Glutamatergic neuron (in vitro differentiated cells): ENCODE measurements around the gene FOXA2. TPM values are rescaled to one million over a fixed set of nuclear protein-coding genes. Genes with fewer than 3 reads are reported as not detected.

ENCODE experiments used
- DNase-seq: peaks from one replicate; pipeline ENCODE4 v3.0.0; 2022
- H3K27ac Mint-ChIP-seq: one replicate; pipeline ENCODE4 v1.8.0; 2020; ENCODE audit warnings: mild to moderate bottlenecking, mixed read lengths, inconsistent platforms; ENCODE audit not compliant: unreplicated experiment
- H3K27me3 Mint-ChIP-seq: one replicate; pipeline ENCODE4 v1.8.0; 2020; ENCODE audit warnings: mild to moderate bottlenecking, moderate library complexity, mixed read lengths, inconsistent platforms; ENCODE audit not compliant: unreplicated experiment
- H3K36me3 Mint-ChIP-seq: one replicate; pipeline ENCODE4 v1.8.0; 2020; ENCODE audit warnings: mild to moderate bottlenecking, mixed read lengths, inconsistent platforms; ENCODE audit not compliant: unreplicated experiment
- H3K4me1 Mint-ChIP-seq: one replicate; pipeline ENCODE4 v1.8.0; 2020; ENCODE audit warnings: mild to moderate bottlenecking, low read depth, mixed read lengths, inconsistent platforms; ENCODE audit not compliant: unreplicated experiment
- H3K4me3 Mint-ChIP-seq: one replicate; pipeline ENCODE4 v1.8.0; 2020; ENCODE audit warnings: mild to moderate bottlenecking, mixed read lengths, inconsistent platforms; ENCODE audit not compliant: unreplicated experiment
- H3K9me3 Mint-ChIP-seq: one replicate; pipeline ENCODE4 v1.8.0; 2020; ENCODE audit warnings: mild to moderate bottlenecking, moderate library complexity, mixed read lengths, inconsistent platforms; ENCODE audit not compliant: unreplicated experiment
- total RNA-seq: library from RNA; stranded (reverse); fragmentation: NEBNext Ultra II Directional; extraction: Animal tissue kit (Norgen Biotek cat#: 25700); gene quantifications from one replicate; pipeline ENCODE4 v1.2.1, GENCODE V29; 2021; ENCODE audit not compliant: unreplicated experiment
- TF ChIP-seq, protein P1 (sequence below): fragments of 200-600 bp; sonication (generic); IDR thresholded peaks from one replicate; pipeline ENCODE4 v1.5.0; 2021; ENCODE audit not compliant: partially characterized antibody, unreplicated experiment

Gene FOXA2
- total RNA-seq, 1 donor from 2014 or later = not detected

DNA sequence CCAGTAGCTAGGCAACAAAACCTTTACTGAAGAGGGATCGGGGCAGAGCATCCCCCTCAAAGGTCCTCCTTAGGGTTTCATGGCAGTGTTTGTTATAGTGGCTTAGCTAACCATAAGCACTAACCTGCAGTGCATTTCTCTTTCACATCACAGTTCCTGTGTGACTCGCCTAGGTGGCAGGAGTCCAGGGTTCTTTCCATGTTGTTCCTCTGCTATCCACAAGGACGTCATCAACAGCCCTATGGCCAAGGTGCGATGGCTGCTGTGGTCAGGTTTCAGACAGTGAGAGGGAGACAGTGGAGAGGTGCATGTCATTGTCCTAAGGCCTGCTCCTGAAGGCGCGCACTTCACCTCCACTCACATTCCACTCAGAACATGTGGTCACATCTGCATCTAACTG lies 38.8 kb upstream of the FOXA2 start:
- Mint-ChIP-seq H3K4me1 (no peaks in the 10 kb centered on the region), H3K27me3 (no peaks in the 10 kb centered on the region), H3K4me3 (no peak overlapping the region), H3K27ac (no peak overlapping the region), H3K9me3 (no peaks in the 10 kb centered on the region), H3K36me3 (no peaks in the 10 kb centered on the region)
- DNase-seq = no peak
- TF ChIP-seq, protein P1, sequence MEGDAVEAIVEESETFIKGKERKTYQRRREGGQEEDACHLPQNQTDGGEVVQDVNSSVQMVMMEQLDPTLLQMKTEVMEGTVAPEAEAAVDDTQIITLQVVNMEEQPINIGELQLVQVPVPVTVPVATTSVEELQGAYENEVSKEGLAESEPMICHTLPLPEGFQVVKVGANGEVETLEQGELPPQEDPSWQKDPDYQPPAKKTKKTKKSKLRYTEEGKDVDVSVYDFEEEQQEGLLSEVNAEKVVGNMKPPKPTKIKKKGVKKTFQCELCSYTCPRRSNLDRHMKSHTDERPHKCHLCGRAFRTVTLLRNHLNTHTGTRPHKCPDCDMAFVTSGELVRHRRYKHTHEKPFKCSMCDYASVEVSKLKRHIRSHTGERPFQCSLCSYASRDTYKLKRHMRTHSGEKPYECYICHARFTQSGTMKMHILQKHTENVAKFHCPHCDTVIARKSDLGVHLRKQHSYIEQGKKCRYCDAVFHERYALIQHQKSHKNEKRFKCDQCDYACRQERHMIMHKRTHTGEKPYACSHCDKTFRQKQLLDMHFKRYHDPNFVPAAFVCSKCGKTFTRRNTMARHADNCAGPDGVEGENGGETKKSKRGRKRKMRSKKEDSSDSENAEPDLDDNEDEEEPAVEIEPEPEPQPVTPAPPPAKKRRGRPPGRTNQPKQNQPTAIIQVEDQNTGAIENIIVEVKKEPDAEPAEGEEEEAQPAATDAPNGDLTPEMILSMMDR = no peak

DNA sequence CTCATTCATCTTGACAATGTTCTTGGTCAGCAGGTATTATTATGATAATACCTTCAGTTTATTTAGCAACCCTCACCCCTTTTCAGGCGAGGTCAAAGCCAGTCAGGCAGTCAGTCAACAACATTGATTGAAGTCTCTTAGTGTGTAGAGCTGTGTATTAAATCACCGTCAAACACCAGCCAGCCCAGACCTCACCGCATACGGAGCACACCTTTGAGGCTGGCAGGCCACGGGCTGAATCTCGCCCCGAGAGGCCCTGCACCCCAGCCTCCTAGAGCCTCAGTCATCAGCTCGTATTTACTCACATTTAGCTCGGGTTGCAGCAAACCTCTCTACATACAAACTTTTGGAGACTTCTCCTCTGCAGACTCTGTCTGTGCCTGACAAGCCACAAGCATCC lies 36.0 kb upstream of the FOXA2 start:
- no peak for DNase-seq
- no peaks in the 10 kb centered on the region for H3K36me3 Mint-ChIP-seq
- TF ChIP-seq, protein P1 = no peak
- H3K9me3 Mint-ChIP-seq = no peaks in the 10 kb centered on the region
- no peak overlapping the region for H3K4me3 Mint-ChIP-seq
- no peaks in the 10 kb centered on the region for H3K4me1 Mint-ChIP-seq
- H3K27me3 Mint-ChIP-seq = no peaks in the 10 kb centered on the region
- no peak overlapping the region for H3K27ac Mint-ChIP-seq

DNA sequence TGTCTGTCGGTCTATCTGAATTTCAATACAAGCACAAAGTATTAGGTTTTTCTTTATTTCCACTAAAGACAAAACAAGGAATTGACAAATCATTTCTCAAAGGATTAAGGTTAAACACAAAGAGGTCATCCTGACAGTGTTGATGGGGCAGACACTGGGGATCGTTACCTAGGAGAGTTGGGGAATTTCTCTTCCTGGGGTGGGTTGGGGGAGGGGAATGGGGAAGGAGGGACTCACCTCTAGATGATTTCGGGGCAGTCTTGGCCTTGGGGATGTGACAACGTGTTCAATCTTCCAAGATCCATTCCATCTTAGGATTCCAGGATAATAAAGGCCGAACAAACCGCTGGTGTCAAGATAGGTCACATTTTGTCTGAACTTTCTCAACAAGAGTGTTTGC lies 35.4 kb upstream of the FOXA2 start:
- TF ChIP-seq, protein P1 = no peak
- Mint-ChIP-seq H3K36me3 (no peaks in the 10 kb centered on the region), H3K4me1 (no peaks in the 10 kb centered on the region), H3K27ac (no peak overlapping the region), H3K27me3 (no peaks in the 10 kb centered on the region), H3K9me3 (no peaks in the 10 kb centered on the region), H3K4me3 (no peak overlapping the region)
- no peak for DNase-seq

DNA sequence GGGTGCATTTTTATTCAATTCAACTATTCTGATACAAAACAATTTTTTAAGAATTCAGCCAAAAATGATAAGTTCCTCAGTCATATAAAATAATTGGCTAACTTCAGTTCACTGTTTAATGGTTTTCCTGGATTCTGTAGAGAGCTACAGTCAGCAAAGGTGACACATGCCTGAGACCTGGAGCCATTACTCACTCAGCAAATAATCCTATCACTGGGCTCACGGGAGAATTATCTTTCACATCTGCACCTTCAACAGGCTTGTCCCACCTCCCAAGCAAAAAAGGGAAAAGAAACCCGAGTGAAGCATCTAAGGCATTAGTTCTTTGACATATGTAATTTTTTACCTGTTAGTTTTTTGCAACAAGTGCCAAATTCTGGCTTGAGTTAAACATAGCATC lies 34.9 kb upstream of the FOXA2 start:
- Mint-ChIP-seq H3K27ac (no peak overlapping the region), H3K9me3 (no peaks in the 10 kb centered on the region), H3K36me3 (no peaks in the 10 kb centered on the region), H3K4me3 (no peak overlapping the region), H3K27me3 (no peaks in the 10 kb centered on the region), H3K4me1 (no peaks in the 10 kb centered on the region)
- no peak for DNase-seq
- TF ChIP-seq, protein P1 = no peak

DNA sequence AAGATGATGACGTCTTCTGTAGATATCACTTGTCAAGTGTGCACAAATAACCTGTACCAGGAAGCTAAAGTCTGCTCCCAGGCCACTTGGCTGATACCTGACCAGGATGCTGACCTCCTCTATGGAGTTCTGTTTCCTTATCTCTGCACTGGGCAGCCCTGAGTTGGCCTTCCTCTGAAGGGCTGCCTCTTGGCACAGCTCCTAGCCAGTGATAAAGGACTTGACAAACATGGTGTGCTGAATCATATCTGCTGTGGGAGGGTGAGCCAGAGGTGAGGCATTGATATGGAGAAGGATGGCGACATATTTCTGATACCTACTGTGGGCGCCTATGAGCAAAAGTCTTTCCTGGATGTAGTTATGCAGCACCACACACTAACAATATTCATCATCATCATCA lies 32.8 kb upstream of the FOXA2 start:
- DNase-seq = no peak
- no peaks in the 10 kb centered on the region for H3K4me1 Mint-ChIP-seq
- no peaks in the 10 kb centered on the region for H3K36me3 Mint-ChIP-seq
- no peak overlapping the region for H3K4me3 Mint-ChIP-seq
- no peaks in the 10 kb centered on the region for H3K27me3 Mint-ChIP-seq
- H3K9me3 Mint-ChIP-seq = no peaks in the 10 kb centered on the region
- TF ChIP-seq, protein P1 = no peak
- no peak overlapping the region for H3K27ac Mint-ChIP-seq
